Liver (tissue), 3 donors: ENCODE results near the gene KRTAP4-16.

Experiments
- CTCF ChIP-seq: fragments of 150-350 bp; IDR thresholded peaks from 2 replicates; pipeline ENCODE4 v1.5.1; 2017; ENCODE audit warnings: improper control_type of control experiment, low read depth, low read length; ENCODE audit not compliant: missing input control
- FOXA2 ChIP-seq: IDR thresholded peaks from 2 replicates; pipeline ENCODE4 v1.6.1; 2016; ENCODE audit warnings: antibody characterized with exemption
- GABPA ChIP-seq, 2 donors: IDR thresholded peaks in 1 of 2; conservative IDR thresholded peaks in 1 of 2; 2 replicates each; pipeline ENCODE4 v1.6.1; 2016; ENCODE audit warnings: antibody characterized with exemption in 2 of 2, mild to moderate bottlenecking in 1 of 2, moderate library complexity in 1 of 2
- MAX ChIP-seq: IDR thresholded peaks from 2 replicates; pipeline ENCODE4 v1.6.1; 2016; ENCODE audit warnings: antibody characterized with exemption
- RAD21 ChIP-seq, 2 donors: IDR thresholded peaks; 2 replicates each; pipeline ENCODE4 v1.6.1; 2016; ENCODE audit warnings: antibody characterized with exemption in 2 of 2, mild to moderate bottlenecking in 2 of 2
- RXRA ChIP-seq, 2 donors: IDR thresholded peaks; 2 replicates each; pipeline ENCODE4 v1.6.1; 2017 to 2018; ENCODE audit warnings: antibody characterized with exemption in 2 of 2, mild to moderate bottlenecking in 1 of 2
- SP1 ChIP-seq: IDR thresholded peaks from 2 replicates; pipeline ENCODE4 v1.6.1; 2018; ENCODE audit warnings: antibody characterized with exemption, mild to moderate bottlenecking
- YY1 ChIP-seq: IDR thresholded peaks from 2 replicates; pipeline ENCODE4 v1.6.1; 2016; ENCODE audit warnings: antibody characterized with exemption, mild to moderate bottlenecking
- ZBTB33 ChIP-seq: IDR thresholded peaks from 2 replicates; pipeline ENCODE4 v1.6.1; 2016; ENCODE audit warnings: antibody characterized with exemption
- donor health status: healthy.
- donor health status: healthy.

GRCh38 chr17:41140360-41141131, 38.5 kb upstream of the KRTAP4-16 start, which contains the start of gene KRTAP4-6:
- TF ChIP-seq SP1: no peak
- TF ChIP-seq CTCF: no peak
- no peak for TF ChIP-seq FOXA2
- TF ChIP-seq ZBTB33: no peak
- no peak for TF ChIP-seq GABPA (IDR thresholded peaks at IDR 0.05 in 1 of 2, conservative IDR thresholded peaks at IDR 0.05 in 1 of 2)
- no peak for TF ChIP-seq RAD21 (IDR thresholded peaks at IDR 0.05)
- TF ChIP-seq YY1: no peak
- TF ChIP-seq RXRA (IDR thresholded peaks at IDR 0.05): no peak
- TF ChIP-seq MAX: no peak
